Stimulated activated CD4-positive, alpha-beta T cell treated with anti-CD3 and anti-CD28 coated beads, Interleukin-4, amount 100 ng/mL, for 24 hours (primary cell): ENCODE data around the gene PRMT7.

ENCODE experiments used
- DNase-seq: peaks from one replicate; pipeline ENCODE4 v3.0.0-alpha.2; 2020

Gene PRMT7

GRCh38 chr16:68310774-68311511, at the start of gene PRMT7, which contains the start of gene SLC7A6OS:
Gene PRMT7, plus strand, starts transcription at chr16:68311019. Its CDS starts 4,961 bp downstream, at chr16:68315980.
Gene SLC7A6OS, minus strand, starts transcription at chr16:68310946. Its CDS starts 20 bp downstream, at chr16:68310926.
- DNase-seq, result peak; percentile 93

DNA sequence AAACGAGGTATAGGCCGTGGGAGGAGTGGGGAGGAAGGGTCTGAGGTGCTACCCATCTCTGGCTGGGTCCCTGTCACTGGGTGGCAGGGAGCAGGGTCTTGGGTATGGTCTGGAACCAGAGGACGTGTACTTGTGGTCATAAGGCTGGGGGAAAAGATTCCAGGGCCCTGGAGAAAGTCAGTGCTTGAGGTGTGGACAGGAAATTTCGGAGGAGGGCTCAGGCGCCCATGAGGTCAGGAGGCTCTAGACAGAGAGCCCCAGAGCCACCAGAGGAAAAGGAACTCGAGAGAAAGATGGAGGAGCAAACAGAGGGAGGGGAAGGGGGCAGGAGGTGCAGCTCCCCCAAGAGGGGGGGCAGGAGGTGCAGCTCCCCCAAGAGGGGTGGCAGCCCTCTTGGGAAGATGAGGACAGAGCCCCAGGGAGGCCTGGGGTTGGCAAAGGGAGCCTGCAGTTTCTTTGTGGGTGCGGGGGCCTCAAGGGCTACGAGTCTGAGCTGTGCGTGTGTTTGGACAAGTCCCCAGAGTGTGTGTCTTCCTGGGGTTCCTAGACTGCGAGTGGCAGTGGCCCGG, 47.2 kb upstream of the PRMT7 start:
- no peak for DNase-seq

DNA sequence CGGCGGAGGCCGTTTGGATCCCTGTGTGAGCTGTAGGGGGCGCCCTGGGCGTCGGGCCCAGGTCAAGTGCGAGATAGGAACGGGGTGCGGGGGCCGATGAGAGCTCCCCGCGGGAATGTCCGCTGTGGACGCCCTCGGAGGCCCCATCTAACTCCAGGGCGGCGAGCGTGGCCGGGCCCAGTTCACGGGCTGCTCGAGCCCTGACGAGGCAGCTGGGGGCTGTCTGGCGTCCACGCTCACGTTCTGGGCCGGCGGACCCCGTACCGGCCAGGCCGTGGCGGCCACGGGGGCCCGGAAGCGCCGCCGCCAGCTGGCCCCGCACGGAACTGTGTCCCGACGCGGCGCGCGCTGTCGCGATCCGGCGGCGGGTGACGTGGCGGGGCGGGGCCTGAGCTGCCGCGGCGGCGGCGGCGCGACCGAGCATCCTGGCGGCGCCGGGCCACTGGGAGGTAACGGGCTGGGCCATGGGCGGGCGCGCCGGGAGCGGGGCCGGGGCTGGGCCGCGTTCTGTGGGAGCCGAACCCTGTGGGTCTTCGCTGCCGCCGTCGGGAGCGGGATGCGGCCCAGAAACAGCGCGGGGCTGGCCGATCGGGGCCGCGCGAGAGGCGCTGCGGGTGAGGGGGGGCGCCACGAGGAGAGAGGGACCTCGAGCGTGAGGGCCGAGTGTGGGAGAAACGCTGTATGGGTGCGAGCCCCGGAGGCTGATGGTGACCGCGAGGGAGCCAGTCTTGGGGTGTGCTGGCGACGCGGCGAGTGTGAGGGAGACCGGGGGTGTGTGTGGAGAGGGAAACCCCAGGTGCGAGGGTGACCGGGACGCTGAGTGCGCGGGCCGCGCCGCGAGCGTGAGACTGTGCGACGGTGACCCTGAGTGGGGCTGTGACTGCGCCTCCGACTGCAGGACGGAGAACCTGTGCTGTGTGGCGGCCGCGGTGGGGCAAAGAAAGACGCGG, 46.4 kb upstream of the PRMT7 start, which contains the start of gene SLC7A6:
Gene SLC7A6 (plus strand): TSS at position 399 of the 950 bp plus-strand sequence. CDS start 10,201 bp downstream, outside the sequence.
- DNase-seq, result peak; percentile 85

DNA sequence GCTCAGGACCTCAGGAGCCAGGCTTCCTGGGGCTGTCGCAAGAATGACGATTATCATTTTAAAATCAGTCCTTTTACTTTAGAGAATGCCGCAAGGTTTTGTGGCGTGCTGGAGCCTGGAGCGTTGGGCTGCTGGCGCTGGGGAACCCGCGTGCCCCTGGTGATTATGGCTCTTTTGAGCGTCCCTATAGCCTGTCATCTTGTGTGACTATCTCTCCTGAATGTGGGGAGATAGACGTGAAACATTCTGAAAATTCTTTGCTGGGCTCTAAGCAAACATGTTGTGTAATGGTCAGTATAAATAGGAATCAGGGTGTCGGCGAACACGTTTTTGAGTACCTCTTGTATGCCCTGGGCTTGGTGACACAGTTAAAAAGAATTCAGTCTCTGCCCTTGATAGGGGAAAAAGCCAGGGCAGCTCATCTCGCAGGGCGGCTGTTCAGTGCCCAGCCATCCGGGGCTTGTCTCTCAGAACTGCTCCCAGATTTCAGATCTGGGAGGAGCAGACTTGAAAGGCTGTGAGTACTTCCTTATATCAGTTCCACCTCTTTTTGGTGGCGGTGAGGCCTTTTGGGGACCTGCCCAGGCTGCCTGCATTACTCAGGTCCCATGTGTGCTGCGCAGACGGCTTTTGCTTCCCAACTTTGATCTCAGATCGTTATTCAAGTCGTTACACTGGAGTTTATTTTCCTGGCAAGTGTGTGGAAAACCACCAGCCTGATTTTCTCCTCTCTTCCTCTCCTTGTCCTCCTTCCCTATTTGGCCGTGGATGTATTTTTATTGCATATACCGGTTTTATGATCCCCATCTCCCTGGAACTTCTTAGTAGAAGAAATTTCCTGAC, 45.5 kb upstream of the PRMT7 start:
- DNase-seq, result peak; percentile 62

DNA sequence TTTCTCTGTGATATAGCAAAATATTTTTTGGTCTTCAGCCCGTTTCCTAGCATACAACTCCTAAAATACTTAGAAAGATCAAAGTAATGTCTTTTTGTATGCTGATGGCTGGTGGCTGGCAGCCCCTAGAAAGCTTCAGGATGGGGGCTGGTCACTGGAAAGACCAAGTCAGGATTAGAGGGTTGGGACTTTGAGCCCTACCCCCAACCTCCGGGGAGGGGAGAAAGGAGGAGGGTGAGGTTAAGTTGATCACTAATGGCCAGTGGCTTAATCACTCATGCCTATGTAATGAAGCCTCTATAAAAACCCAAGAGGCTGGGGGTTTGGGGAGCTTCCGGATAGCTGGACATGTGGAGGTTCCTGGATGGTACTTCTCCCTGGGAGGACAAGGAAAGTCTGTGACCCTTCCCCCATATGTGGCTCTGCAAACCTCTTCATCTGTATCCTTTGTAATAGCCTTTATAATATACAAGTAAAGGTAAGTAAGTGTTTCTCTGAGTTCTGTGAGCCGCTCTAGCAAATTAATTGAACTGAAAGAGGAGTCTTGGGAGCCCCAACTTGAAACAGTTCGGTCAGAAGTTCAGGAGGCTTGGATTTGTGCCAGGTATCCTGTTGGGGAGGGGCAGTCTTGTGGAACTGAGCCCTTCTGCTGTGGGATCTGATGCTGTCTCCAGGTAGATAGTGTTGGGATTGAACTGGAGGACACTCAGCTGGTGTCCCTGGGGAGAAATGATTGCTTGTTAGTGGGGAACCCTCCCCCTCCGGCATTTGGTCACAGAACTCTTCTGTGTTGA, 43.0 kb upstream of the PRMT7 start:
- DNase-seq, result no peak

GRCh38 chr16:68269793-68270192, 41.0 kb upstream of the PRMT7 start:
- DNase-seq, result no peak

GRCh38 chr16:68270353-68270752, 40.5 kb upstream of the PRMT7 start:
- DNase-seq, result no peak

DNA sequence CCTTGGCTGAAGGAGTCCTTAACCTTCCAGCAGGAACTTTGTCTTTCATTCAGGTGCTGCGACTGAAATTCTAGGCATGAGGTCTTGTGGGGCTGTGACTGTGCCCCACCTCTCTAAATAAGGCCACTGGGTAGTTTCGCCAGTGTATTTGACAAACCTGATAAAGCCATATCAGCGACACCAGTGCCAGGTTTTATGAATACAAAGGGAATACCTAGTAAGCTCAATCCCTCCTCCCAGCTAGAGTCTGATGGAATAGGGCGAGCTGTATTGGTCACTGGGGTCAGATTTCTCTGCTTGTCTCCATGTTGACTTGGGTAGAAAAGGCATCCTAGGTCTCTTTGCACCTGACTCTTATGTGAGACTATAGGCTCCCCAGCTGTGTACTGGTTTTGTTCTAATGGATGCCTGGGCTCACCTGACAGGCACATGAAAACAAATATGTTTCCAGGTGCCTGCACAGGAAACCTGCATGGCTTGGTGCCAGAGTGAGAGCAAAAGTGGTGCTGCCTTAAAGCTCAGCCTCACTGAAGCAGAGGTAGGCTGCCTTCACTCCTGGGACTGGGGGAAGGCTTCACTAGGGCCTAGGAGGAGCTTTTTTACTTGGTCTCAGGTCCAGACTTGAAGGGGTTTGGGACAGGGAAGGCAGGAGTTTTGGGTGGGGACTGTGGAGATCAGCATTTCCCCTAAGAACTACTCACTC, 38.2 kb upstream of the PRMT7 start:
- peak; percentile 33 for DNase-seq

DNA sequence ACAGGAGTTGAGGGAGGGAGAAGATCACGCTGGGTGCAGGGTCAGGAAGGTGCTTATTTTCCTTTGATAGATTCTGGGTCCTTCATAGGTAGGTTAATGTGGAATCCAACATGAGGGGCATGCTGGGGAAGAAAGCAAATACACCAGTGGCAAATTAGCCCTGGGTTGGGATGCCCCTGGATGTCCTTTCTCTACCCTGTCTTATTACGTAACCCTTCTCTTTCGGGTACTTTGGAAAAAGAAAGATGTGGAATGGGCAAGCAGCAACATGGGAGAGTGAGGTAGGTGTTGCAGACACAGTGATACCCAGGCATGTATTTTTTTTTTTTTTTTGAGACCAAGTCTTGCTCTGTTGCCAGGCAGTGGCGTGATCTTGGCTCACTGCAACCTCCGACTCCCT, 37.4 kb upstream of the PRMT7 start:
- no peak for DNase-seq

DNA sequence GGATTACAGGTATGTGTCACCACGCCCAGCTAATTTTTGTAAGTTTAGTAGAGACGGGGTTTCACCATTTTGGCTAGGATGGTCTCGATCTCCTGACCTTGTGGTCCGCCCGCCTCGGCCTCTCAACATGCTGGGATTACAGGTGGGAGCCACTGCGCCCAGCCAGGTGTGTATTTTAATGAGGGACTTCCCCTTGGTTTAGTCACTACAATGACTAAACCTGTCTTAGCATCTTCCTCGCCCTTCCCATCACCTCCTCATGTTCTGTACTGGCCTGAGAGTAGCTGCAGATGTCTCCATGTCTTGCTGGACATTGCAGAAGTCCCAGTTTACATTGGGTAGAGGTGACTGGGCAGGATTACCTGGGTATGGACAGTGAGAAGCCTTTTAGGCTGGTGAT, 36.9 kb upstream of the PRMT7 start:
- DNase-seq, result no peak

GRCh38 chr16:68274441-68274840, 36.4 kb upstream of the PRMT7 start:
- DNase-seq, result no peak

DNA sequence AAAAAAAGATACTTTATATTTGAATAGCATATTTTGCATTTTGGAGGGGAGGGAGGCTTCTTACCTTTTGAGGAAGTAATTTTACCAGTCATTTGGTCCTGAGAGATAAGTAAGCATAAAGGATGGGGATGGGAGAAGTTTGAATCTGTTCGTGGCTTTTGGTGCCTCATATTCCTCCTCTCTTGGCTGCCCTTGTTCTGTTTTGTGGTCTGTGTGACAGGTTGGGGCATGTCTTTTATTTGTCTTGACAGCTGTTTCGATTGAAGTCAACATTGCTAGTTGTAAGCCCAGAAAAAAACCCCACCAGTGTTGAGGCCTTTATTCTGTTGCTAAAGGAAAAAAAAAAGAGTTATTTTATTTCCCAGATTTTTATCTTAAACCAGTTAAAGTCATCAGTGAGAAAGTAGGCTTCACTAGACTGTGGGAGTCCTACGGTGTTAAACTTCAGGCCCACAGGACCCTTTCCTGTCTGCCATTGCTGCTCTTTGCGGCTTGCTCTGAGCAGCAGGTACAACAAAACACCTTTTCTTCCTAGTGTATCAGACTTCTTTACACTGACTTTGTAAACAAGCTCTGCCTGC, 35.1 kb upstream of the PRMT7 start:
- DNase-seq, result peak; percentile 36

GRCh38 chr16:68276223-68276622, 34.6 kb upstream of the PRMT7 start:
- DNase-seq, result no peak

- no peak for DNase-seq
These were observed 30.9 kb upstream of the PRMT7 start for GRCh38 chr16:68279726-68280558.

GRCh38 chr16:68281368-68282063, 29.3 kb upstream of the PRMT7 start:
- no peak for DNase-seq

- DNase-seq, result no peak
These were observed 28.8 kb upstream of the PRMT7 start for GRCh38 chr16:68282064-68282452.

DNA sequence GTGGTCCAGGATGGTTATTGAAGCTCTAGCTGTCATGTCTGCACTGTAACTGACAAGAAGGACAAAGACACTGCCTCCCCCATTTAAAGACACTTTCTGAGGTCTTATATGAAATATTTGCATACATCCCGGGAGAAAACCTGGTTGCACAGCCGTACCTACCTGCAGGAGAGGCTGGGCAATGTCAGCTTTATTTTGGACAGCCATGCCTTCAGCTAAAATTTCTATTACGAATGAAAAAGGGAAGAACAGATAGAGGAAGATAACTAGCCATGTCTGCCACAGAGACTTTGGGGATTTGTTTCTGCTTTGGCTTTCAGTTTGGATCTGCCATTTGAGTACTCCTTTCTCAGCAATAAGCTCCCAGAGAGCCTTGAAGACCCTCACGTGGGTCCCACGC, 27.5 kb upstream of the PRMT7 start:
- no peak for DNase-seq

- no peak for DNase-seq
These were observed 26.8 kb upstream of the PRMT7 start for GRCh38 chr16:68283801-68284598.
